Measurements from ENCODE around the gene F2RL2.

Gene F2RL2

GRCh38 chr5:76634661-76635060 is 11.5 kb upstream of the F2RL2 start:
- no peak overlapping the region for H3K4me3 Mint-ChIP-seq
- no peaks in the 10 kb centered on the region for H3K9me3 Mint-ChIP-seq
- H3K36me3 Mint-ChIP-seq (ENCODE audit: low read depth), result no peaks in the 10 kb centered on the region
- TF ChIP-seq, protein P1, sequence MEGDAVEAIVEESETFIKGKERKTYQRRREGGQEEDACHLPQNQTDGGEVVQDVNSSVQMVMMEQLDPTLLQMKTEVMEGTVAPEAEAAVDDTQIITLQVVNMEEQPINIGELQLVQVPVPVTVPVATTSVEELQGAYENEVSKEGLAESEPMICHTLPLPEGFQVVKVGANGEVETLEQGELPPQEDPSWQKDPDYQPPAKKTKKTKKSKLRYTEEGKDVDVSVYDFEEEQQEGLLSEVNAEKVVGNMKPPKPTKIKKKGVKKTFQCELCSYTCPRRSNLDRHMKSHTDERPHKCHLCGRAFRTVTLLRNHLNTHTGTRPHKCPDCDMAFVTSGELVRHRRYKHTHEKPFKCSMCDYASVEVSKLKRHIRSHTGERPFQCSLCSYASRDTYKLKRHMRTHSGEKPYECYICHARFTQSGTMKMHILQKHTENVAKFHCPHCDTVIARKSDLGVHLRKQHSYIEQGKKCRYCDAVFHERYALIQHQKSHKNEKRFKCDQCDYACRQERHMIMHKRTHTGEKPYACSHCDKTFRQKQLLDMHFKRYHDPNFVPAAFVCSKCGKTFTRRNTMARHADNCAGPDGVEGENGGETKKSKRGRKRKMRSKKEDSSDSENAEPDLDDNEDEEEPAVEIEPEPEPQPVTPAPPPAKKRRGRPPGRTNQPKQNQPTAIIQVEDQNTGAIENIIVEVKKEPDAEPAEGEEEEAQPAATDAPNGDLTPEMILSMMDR (IDR thresholded peaks at IDR 0.05; ENCODE audit: unreplicated experiment in 3 of 3), result no peak
- H3K4me1 Mint-ChIP-seq, result no peaks in the 10 kb centered on the region
- H3K27me3 Mint-ChIP-seq (ENCODE audit: low read depth), result peaks cover 6% of the 10 kb centered on the region
- peak overlapping the region in 1 of 3 experiments; percentile 40 for H3K27ac Mint-ChIP-seq

DNA sequence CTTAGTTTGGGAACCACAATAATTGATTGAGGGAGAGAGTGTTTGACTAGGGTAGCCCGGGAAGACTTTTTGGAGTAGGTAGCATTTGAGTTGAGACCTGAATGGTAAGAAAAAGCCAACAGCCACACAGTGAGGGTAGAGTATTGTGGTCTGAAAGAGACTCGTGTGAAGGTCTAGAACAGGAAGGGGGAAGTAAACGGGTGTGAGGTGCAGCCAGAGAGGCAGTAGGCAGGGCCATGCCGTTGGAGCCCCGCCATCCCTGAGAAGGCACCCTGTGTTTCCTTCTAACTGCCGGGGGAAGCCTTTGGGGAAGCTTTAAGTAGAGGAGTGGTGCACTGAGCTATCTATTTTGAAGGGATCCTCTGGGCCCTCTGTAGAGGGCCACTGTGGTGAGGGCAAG is 3.5 kb upstream of the F2RL2 start:
- Mint-ChIP-seq H3K4me1 (peaks cover 24% of the 10 kb centered on the region), H3K27ac (no peak overlapping the region), H3K36me3 (ENCODE audit: low read depth) (peaks cover 6% of the 10 kb centered on the region), H3K9me3 (no peaks in the 10 kb centered on the region), H3K4me3 (no peak overlapping the region), H3K27me3 (ENCODE audit: low read depth) (no peaks in the 10 kb centered on the region)
- TF ChIP-seq, protein P1 (IDR thresholded peaks at IDR 0.05; ENCODE audit: unreplicated experiment in 3 of 3), result no peak

- no peaks in the 10 kb centered on the region for H3K9me3 Mint-ChIP-seq
- peaks cover 29% of the 10 kb centered on the region for H3K4me1 Mint-ChIP-seq
- H3K27ac Mint-ChIP-seq, result peak overlapping the region; percentile 3 to 40 (median 16)
- no peak overlapping the region for H3K4me3 Mint-ChIP-seq
- H3K27me3 Mint-ChIP-seq (ENCODE audit: low read depth), result no peaks in the 10 kb centered on the region
- TF ChIP-seq, protein P1 (IDR thresholded peaks at IDR 0.05; ENCODE audit: unreplicated experiment in 3 of 3), result no peak
- peaks cover 6% of the 10 kb centered on the region for H3K36me3 Mint-ChIP-seq (ENCODE audit: low read depth)
Measured at GRCh38 chr5:76625087-76625815, 2.0 kb upstream of the F2RL2 start.

DNA sequence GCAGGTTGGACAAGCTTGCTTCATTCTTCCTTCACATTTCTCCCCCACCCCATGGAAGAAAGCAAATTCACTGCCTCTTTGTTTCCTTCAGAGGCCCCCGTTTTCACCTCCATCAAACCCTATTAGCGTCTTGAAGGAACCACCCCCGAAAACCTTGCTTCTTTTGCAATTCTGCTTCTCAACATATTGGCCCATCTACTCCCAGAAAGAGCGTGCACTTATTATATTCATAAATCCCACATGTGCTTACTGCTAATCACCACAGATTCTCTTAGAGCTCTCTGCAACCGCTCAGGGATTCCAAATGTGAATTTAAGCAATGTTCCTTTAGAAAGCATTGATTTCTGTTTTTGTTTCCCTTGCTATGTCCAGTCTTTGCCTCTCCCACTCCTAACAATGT is 1.1 kb downstream of the F2RL2 start:
- no peaks in the 10 kb centered on the region for H3K9me3 Mint-ChIP-seq
- peaks cover 13% of the 10 kb centered on the region for H3K36me3 Mint-ChIP-seq (ENCODE audit: low read depth)
- H3K27ac Mint-ChIP-seq, result peak overlapping the region; percentile 21 to 62 (median 35)
- TF ChIP-seq, protein P1 (IDR thresholded peaks at IDR 0.05; ENCODE audit: unreplicated experiment in 3 of 3), result no peak
- peaks cover 29% of the 10 kb centered on the region for H3K4me1 Mint-ChIP-seq
- H3K4me3 Mint-ChIP-seq, result peak overlapping the region in 2 of 3 experiments; percentile 8 to 37
- no peaks in the 10 kb centered on the region for H3K27me3 Mint-ChIP-seq (ENCODE audit: low read depth)

DNA sequence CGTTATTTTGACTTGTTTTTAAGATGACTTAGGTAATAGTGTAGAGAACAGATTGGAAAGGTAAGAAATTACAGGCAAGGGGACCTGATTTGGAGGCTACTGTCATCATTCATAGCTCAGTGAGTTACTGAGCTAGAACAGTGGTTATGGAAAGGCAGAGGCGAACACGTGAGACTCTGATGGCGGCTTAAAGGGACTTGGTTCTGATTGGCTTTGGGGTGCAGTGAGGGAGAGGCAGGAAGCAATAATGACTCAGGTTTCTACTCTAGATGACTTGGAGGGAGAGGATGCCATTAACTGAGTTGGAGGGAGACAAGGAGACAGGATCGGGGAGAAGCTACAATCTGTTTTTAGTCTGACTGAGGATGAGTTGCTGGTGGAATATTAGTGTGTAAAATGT is 3.0 kb downstream of the F2RL2 start:
- Mint-ChIP-seq H3K36me3 (ENCODE audit: low read depth) (peaks cover 17% of the 10 kb centered on the region), H3K9me3 (no peaks in the 10 kb centered on the region), H3K4me1 (peaks cover 22% of the 10 kb centered on the region), H3K27me3 (ENCODE audit: low read depth) (no peaks in the 10 kb centered on the region), H3K4me3 (no peak overlapping the region), H3K27ac (no peak overlapping the region)
- TF ChIP-seq, protein P1 (IDR thresholded peaks at IDR 0.05; ENCODE audit: unreplicated experiment in 3 of 3), result no peak

- Mint-ChIP-seq H3K4me3 (no peak overlapping the region), H3K36me3 (ENCODE audit: low read depth) (peaks cover 17% of the 10 kb centered on the region), H3K27ac (no peak overlapping the region), H3K27me3 (ENCODE audit: low read depth) (no peaks in the 10 kb centered on the region), H3K4me1 (peaks cover 11% of the 10 kb centered on the region), H3K9me3 (no peaks in the 10 kb centered on the region)
- TF ChIP-seq, protein P1 (IDR thresholded peaks at IDR 0.05; ENCODE audit: unreplicated experiment in 3 of 3), result no peak
Measured at GRCh38 chr5:76617675-76618074, 5.5 kb downstream of the F2RL2 start.

Measured in nephron (organoid).